ENCODE measurements around the gene NDUFS6.
A peak's percentile ranks its signal among the peaks of the same experiment; 100 is the strongest.
"Not testable (repeated sequence)": the region's sequence is repeated elsewhere in the genome, so short reads cannot be mapped to it uniquely, and the experiment has no call there.

The NDUFS6 gene

GRCh38 chr5:1783216-1783554, 18.0 kb upstream of the NDUFS6 start:
- peak; percentile 20 for DNase-seq (ENCODE audit: low read depth)

- DNase-seq (ENCODE audit: low read depth), result no peak
Observed at GRCh38 chr5:1784197-1785050, 16.8 kb upstream of the NDUFS6 start.

GRCh38 chr5:1785062-1785461, 16.1 kb upstream of the NDUFS6 start:
- DNase-seq (ENCODE audit: low read depth), result no peak

- DNase-seq (ENCODE audit: low read depth), result no peak
Observed at GRCh38 chr5:1785984-1786383, 15.2 kb upstream of the NDUFS6 start.

GRCh38 chr5:1786621-1787471, 14.4 kb upstream of the NDUFS6 start:
- no peak for DNase-seq (ENCODE audit: low read depth)

GRCh38 chr5:1787472-1788047, 13.6 kb upstream of the NDUFS6 start:
- no peak for DNase-seq (ENCODE audit: low read depth)

- no peak for DNase-seq (ENCODE audit: low read depth)
Observed at GRCh38 chr5:1788200-1788599, 13.0 kb upstream of the NDUFS6 start.

GRCh38 chr5:1788828-1789227, 12.4 kb upstream of the NDUFS6 start:
- DNase-seq (ENCODE audit: low read depth), result no peak

- not testable (repeated sequence) for DNase-seq (ENCODE audit: low read depth)
Observed at GRCh38 chr5:1789438-1789833, 11.8 kb upstream of the NDUFS6 start.

GRCh38 chr5:1789834-1790471, 11.3 kb upstream of the NDUFS6 start:
- DNase-seq (ENCODE audit: low read depth), result no peak

- DNase-seq (ENCODE audit: low read depth), result no peak
Observed at GRCh38 chr5:1791176-1791575, 10.0 kb upstream of the NDUFS6 start.

GRCh38 chr5:1792842-1793266, 8.4 kb upstream of the NDUFS6 start:
- peak; percentile 71 for DNase-seq (ENCODE audit: low read depth)

GRCh38 chr5:1793301-1793740, 7.9 kb upstream of the NDUFS6 start:
- no peak for DNase-seq (ENCODE audit: low read depth)

- DNase-seq (ENCODE audit: low read depth), result no peak
Observed at GRCh38 chr5:1793966-1794900, 7.0 kb upstream of the NDUFS6 start.

GRCh38 chr5:1794901-1795290, 6.3 kb upstream of the NDUFS6 start:
- no peak for DNase-seq (ENCODE audit: low read depth)

GRCh38 chr5:1795506-1795905, 5.7 kb upstream of the NDUFS6 start:
- DNase-seq (ENCODE audit: low read depth), result no peak

- DNase-seq (ENCODE audit: low read depth), result no peak
Observed at GRCh38 chr5:1795931-1796330, 5.3 kb upstream of the NDUFS6 start.

- no peak for DNase-seq (ENCODE audit: low read depth)
Observed at GRCh38 chr5:1796371-1797102, 4.7 kb upstream of the NDUFS6 start.

- no peak for DNase-seq (ENCODE audit: low read depth)
Observed at GRCh38 chr5:1797103-1797800, 4.0 kb upstream of the NDUFS6 start.

- no peak for DNase-seq (ENCODE audit: low read depth)
Observed at GRCh38 chr5:1797855-1798254, 3.4 kb upstream of the NDUFS6 start.

Data from activated gamma-delta T cell treated with anti-CD3 and anti-CD28 coated beads, Interleukin-2, amount 50 U/mL, for 16 hours (primary cell).